Right cardiac atrium (tissue), 5 donors: ENCODE results near the gene TXLNG. TPM values are rescaled to one million over a fixed set of nuclear protein-coding genes. Genes with fewer than 3 reads are reported as not detected.

ENCODE experiments used
- ATAC-seq, 2 donors: fragments of 200-7000 bp; cut with Tn5 transposase; one replicate each; pipeline versions ENCODE4 v1.8.0 to v1.9.1; 2020; ENCODE audit warnings: moderate library complexity in 2 of 2, mild to moderate bottlenecking in 1 of 2
- DNase-seq, 3 donors: peaks; one replicate each; pipeline ENCODE4 v3.0.0-alpha.2; 2020
- H3K27ac ChIP-seq: one replicate; pipeline ENCODE4 v1.5.1; 2013; ENCODE audit warnings: mild to moderate bottlenecking, low read length, control low read depth, moderate library complexity
- H3K27me3 ChIP-seq: one replicate; pipeline ENCODE4 v1.6.1; 2013; ENCODE audit not compliant: control insufficient read depth, insufficient read depth
- H3K4me1 ChIP-seq: one replicate; pipeline ENCODE4 v1.6.1; 2013; ENCODE audit warnings: low read length; ENCODE audit not compliant: control insufficient read depth, insufficient read depth
- H3K4me3 ChIP-seq: one replicate; pipeline ENCODE4 v1.5.1; 2013; ENCODE audit warnings: low read length, control low read depth
- H3K9me3 ChIP-seq: one replicate; pipeline ENCODE4 v1.6.1; 2013; ENCODE audit warnings: low read length; ENCODE audit not compliant: control insufficient read depth
- WGBS: extraction: QIAGEN DNeasy Blood & Tissue Kit; methylation state at CpG from one replicate; pipeline ENCODE4 v1.1.7; 2013; 5-methylcytosine and 5-hydroxymethylcytosine counted together
- intact Hi-C, 4 donors: fragments of 100-400 bp; cut with DNase I; formaldehyde crosslinking; loops; one replicate each; pipeline versions ENCODE4 v1.11.0 to v1.14.0; 2022 to 2023
- polyA plus RNA-seq: library from polyadenylated mRNA; stranded (reverse); fragments of 200-250 nt; gene quantifications from one replicate; pipeline ENCODE4 v1.2.3, GENCODE V29; 2013
- total RNA-seq, 4 donors: library from RNA; stranded (reverse); fragmentation: NEBNext Ultra II Directional; extraction: Animal tissue kit (Norgen Biotek cat#: 25700); gene quantifications; one replicate each; pipeline ENCODE4 v1.2.1, GENCODE V29; 2021
- donor health status: healthy with polysubstance abuse.
- donor health status: DM: no; HTN: yes; CAD: no.
- donor health status: DM: no; HTN: no; CAD: no.
- donor health status: DM: no; HTN: yes; CAD: no; lungs with severe emphysema.
- donor health status: DM: yes; HTN: yes; CAD: no.

The TXLNG gene
- total and polyA plus RNA-seq, 5 donors = 4.6 to 8.0 (median 6.7) TPM

GRCh38 chrX:16785247-16786138 lies 773 bp upstream of the TXLNG start:
- WGBS = 15% methylated on average over 39 of the region's 39 CpGs
- H3K4me3 ChIP-seq = peak overlapping the region; percentile 79
- DNase-seq = peak; percentile 30 to 60 (median 54)
- H3K4me1 ChIP-seq = no peaks in the 10 kb centered on the region
- H3K9me3 ChIP-seq = no peaks in the 10 kb centered on the region
- H3K27ac ChIP-seq = peak overlapping the region; percentile 70
- no peaks in the 10 kb centered on the region for H3K27me3 ChIP-seq
- ATAC-seq = no peak
- intact Hi-C loops = no loop called here

- DNase-seq (peak in 2 of 3 donors; percentile 33 to 78), ATAC-seq (peak; percentile 18 to 34)
- Histone ChIP-seq H3K9me3 (no peaks in the 10 kb centered on the region), H3K27me3 (no peaks in the 10 kb centered on the region), H3K4me3 (peak overlapping the region; percentile 92), H3K27ac (peak overlapping the region; percentile 76), H3K4me1 (no peaks in the 10 kb centered on the region)
- WGBS = 2% methylated on average over 72 of the region's 73 CpGs
- intact Hi-C loops = no loop called here
Observed at GRCh38 chrX:16786791-16787735, 797 bp downstream of the TXLNG start.

GRCh38 chrX:16788477-16788876 lies 2.2 kb downstream of the TXLNG start:
- intact Hi-C loops = no loop called here
- Histone ChIP-seq H3K9me3 (no peaks in the 10 kb centered on the region), H3K27ac (no peak overlapping the region), H3K4me3 (no peak overlapping the region), H3K4me1 (no peaks in the 10 kb centered on the region), H3K27me3 (no peaks in the 10 kb centered on the region)
- WGBS = 53% methylated on average over 5 of the region's 5 CpGs
- ATAC-seq = no peak
- peak in 2 of 3 donors; percentile 35 to 58 for DNase-seq

GRCh38 chrX:16796298-16796697 lies 10.0 kb downstream of the TXLNG start:
- Histone ChIP-seq H3K4me3 (no peak overlapping the region), H3K27me3 (no peaks in the 10 kb centered on the region), H3K27ac (no peak overlapping the region), H3K9me3 (no peaks in the 10 kb centered on the region), H3K4me1 (peaks cover 1% of the 10 kb centered on the region)
- no peak for DNase-seq
- ATAC-seq = no peak
- WGBS = 91% methylated on average over 4 of the region's 4 CpGs
- intact Hi-C loops = no loop called here

GRCh38 chrX:16797358-16797757 lies 11.1 kb downstream of the TXLNG start:
- Histone ChIP-seq H3K9me3 (no peaks in the 10 kb centered on the region), H3K4me3 (no peak overlapping the region), H3K27ac (peak overlapping the region; percentile 27), H3K4me1 (peaks cover 1% of the 10 kb centered on the region), H3K27me3 (no peaks in the 10 kb centered on the region)
- ATAC-seq (no peak), DNase-seq (peak in 2 of 3 donors; percentile 28 to 67)
- intact Hi-C loops = no loop called here
- WGBS = 64% methylated on average over 5 of the region's 5 CpGs

GRCh38 chrX:16797841-16798240 lies 11.6 kb downstream of the TXLNG start:
- no peaks in the 10 kb centered on the region for H3K27me3 ChIP-seq
- no peak overlapping the region for H3K27ac ChIP-seq
- peaks cover 1% of the 10 kb centered on the region for H3K4me1 ChIP-seq
- no peak for DNase-seq
- H3K4me3 ChIP-seq = no peak overlapping the region
- 91% methylated on average over 4 of the region's 4 CpGs for WGBS
- no peak for ATAC-seq
- intact Hi-C loops = no loop called here
- H3K9me3 ChIP-seq = no peaks in the 10 kb centered on the region

- DNase-seq (no peak), ATAC-seq (no peak)
- no peak overlapping the region for H3K4me3 ChIP-seq
- no peaks in the 10 kb centered on the region for H3K9me3 ChIP-seq
- H3K4me1 ChIP-seq = peaks cover 1% of the 10 kb centered on the region
- intact Hi-C loops = no loop called here
- WGBS = 83% methylated on average over 8 of the region's 8 CpGs
- no peak overlapping the region for H3K27ac ChIP-seq
- H3K27me3 ChIP-seq = no peaks in the 10 kb centered on the region
Observed at GRCh38 chrX:16804923-16805464, 18.7 kb downstream of the TXLNG start.

GRCh38 chrX:16807548-16807947 lies 21.3 kb downstream of the TXLNG start:
- H3K27me3 ChIP-seq = no peaks in the 10 kb centered on the region
- H3K4me1 ChIP-seq = no peaks in the 10 kb centered on the region
- DNase-seq = no peak
- peak; percentile 50 to 51 for ATAC-seq
- no peaks in the 10 kb centered on the region for H3K9me3 ChIP-seq
- intact Hi-C loops = no loop called here
- no peak overlapping the region for H3K27ac ChIP-seq
- no peak overlapping the region for H3K4me3 ChIP-seq

- Histone ChIP-seq H3K4me1 (no peaks in the 10 kb centered on the region), H3K27me3 (no peaks in the 10 kb centered on the region), H3K9me3 (no peaks in the 10 kb centered on the region), H3K4me3 (peak overlapping the region; percentile 42), H3K27ac (peak overlapping the region; percentile 68)
- ATAC-seq = peak; percentile 83 to 84
- no peak for DNase-seq
- WGBS = 39% methylated on average over 4 of the region's 4 CpGs
- intact Hi-C loops = no loop called here
Observed at GRCh38 chrX:16807976-16808542, 21.8 kb downstream of the TXLNG start.

GRCh38 chrX:16814597-16814996 lies 28.3 kb downstream of the TXLNG start:
- WGBS = 90% methylated on average over 1 of the region's 1 CpG
- no peak overlapping the region for H3K4me3 ChIP-seq
- no peaks in the 10 kb centered on the region for H3K27me3 ChIP-seq
- no peaks in the 10 kb centered on the region for H3K4me1 ChIP-seq
- ATAC-seq (no peak), DNase-seq (no peak)
- no peak overlapping the region for H3K27ac ChIP-seq
- H3K9me3 ChIP-seq = no peaks in the 10 kb centered on the region
- intact Hi-C loops = no loop called here
